ENCODE data around the gene KDM7A.

KDM7A gene

GRCh38 chr7:140056431-140057142 is 120.2 kb downstream of the KDM7A start:
- DNase-seq (ENCODE audit: low spot score), result no peak

- no peak for DNase-seq (ENCODE audit: low spot score)
Observed at GRCh38 chr7:140055833-140056232, 121.0 kb downstream of the KDM7A start.

DNA sequence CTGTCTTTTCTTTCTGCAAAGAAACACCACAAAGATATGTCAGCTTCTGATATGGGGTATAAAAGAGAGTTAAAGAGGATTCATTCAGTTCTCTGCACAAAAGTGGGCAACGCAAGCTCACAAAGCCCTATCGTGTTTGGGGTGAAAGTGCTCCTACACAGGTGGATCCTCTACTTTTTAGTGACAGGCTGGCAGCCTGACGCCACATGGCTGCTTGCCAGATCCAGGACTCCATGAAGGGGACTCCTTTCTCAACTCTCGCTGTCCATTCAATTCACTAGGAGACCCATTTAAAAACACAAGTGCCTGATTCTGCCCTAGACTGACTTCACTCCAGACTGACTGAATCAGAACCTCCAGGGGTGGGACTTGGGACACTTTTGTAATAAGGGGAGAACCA is 122.0 kb downstream of the KDM7A start:
- DNase-seq (ENCODE audit: low spot score), result no peak

GRCh38 chr7:140053812-140054539 is 122.8 kb downstream of the KDM7A start:
- no peak for DNase-seq (ENCODE audit: low spot score)

DNA sequence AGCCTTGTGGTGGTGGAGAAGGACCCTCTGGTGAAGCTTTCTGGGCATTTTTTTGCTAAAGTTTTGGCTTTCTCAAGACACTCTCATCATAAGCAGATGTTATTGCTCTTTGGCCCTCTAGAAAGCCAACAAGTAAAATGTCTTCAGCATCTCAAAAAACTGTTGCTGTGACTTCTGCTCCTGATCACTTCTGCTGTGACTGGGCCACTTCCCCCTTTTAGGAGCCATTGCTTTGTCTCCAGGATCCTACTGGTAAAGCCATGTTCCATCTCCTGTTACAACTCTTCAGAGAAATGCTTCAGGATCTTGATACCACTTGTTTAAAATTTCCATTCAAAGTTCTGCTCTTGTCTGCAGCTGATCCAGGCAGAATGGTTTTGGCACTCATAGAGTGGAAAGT is 125.0 kb downstream of the KDM7A start:
- DNase-seq (ENCODE audit: low spot score), result no peak

DNA sequence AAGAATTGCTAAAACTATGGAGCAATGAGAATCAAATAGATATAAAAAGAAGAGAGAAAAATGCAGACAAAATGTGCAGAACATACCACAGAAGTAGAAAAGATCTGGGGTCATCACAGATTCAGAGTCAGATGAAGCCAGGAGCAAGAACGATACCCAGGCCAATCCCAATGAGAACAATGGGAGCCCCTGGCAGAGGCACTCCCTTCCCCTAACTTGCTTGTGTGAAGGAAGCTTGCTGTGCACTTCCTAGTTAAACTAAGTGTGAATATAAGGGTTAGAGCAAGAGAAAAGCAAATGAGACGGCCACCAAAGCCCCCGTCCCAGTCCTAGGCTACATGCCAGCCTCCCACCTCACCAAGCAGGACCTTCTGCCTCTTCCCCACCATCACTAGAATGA is 126.7 kb downstream of the KDM7A start:
- DNase-seq (ENCODE audit: low spot score), result no peak

DNA sequence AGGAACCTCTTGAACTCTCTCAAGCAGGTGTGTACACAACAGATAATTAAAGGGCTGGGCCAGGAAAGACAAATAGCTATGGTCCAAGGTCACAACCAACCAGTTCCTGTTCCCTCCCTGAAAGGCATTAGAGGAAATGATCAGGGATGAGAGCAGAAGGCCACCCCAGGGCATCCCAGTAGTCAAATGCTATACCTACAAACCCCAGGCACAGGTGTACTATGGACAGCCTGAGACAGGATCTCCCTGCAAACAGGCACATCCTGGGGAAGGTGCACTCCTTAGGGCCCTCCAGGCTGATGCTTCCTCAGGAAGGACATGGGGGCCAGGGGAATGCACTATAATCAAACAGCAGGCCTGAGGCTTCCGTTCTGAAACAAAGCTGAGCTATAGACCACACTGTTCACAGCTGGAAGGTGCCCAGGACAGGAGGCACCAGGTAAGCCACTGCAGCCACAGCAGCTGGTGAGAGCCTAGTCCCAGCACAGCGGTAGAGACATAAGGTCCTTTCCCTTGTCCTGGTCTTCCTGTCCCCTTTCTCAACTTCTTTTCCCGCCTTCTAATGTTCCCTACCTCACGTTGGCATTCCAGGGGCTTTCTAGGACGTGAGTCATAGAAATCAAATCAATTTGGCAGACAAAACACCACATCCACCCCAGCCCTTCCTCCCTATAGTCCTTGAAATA is 127.3 kb downstream of the KDM7A start:
- DNase-seq (ENCODE audit: low spot score), result no peak

- DNase-seq (ENCODE audit: low spot score), result no peak
Observed at GRCh38 chr7:140048989-140049338, 127.8 kb downstream of the KDM7A start.

- no peak for DNase-seq (ENCODE audit: low spot score)
Observed at GRCh38 chr7:140048138-140048537, 128.6 kb downstream of the KDM7A start.

GRCh38 chr7:140047197-140047596 is 129.6 kb downstream of the KDM7A start:
- DNase-seq (ENCODE audit: low spot score), result no peak

DNA sequence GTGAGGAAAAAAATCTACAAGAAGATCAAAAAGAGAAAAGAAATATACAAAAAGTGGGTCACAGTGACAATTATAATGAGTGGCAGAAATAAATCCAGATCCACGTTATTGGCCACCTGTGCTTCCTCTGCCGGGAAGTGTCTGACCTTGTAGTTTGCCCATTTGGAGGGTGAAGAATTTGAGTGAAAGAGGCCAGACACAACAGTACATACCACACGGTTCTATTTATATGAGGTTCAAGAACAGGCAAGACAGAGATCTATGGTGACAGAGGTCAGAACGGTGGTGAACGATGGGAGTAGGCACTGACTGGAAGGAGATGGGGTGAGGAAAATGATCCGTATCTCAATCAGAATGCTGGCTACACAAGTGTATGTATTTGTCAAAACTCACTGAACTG is 131.1 kb downstream of the KDM7A start:
- DNase-seq (ENCODE audit: low spot score), result no peak

DNA sequence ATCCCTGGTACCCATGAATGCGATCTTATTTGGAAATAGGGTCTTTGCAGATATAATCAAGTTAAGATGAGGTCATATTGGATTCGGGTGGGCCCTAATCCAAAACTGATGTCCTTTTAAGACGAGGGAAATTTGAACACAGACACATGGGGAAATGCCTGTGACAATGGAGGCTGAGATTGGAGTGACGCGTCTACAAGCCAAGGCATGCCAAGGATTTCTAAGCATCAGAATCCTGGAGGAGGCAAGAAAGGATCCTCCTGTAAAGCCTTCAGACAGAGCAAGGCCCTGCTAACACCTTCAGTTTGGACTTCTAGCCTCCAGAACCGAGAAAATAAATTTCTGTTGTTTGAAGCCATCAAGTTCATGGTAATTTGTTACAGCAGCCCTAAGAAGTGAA is 132.5 kb downstream of the KDM7A start:
- DNase-seq (ENCODE audit: low spot score), result no peak

DNA sequence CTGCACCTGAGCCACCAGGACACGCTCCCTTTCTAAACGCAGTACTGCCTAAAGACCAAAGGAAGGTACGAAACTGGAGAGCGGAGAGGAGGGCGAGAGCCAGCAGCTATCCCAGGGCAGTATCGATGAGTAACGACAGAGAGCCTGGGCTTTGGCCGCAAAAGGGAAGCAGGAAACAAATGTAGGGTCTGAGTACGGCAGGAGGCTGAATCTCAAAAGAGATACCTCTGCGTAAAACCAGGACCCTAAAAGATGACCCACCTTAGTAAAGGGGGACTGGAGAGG is 134.5 kb downstream of the KDM7A start:
- DNase-seq (ENCODE audit: low spot score), result no peak

DNA sequence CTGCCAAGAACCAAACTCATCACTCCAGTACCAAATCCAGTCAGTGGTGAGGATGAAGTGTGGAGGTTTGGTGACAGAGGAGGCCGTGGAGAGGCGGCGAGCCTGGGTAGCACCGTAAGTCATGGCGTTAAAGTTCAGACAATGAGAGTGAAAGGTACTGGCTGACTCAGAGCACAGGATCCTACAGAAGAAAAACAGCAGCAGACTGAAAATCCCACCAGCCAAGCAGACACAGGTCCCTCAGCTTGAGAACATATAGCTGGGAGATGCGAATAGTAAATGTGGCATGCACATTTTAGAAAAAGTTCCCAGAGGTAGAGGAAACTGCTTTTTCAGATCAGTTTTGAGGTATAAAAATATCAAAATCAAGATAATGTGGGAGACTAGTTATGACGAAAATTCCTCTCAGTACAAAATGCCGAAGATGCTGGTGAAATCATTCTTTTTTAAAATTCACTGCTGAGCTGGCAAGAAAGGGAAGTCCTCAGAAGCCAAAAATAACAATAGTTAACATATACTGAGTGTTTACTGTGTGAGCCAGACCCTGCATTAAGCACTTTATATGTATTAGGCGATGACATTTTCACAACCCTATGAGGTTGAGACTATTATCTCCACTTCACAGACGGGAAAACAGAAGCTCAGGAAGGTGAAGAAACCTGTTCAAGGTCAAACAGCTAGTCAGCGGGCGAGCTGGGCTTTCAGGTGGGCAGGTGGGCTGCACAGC is 135.0 kb downstream of the KDM7A start:
- DNase-seq (ENCODE audit: low spot score), result no peak

- no peak for DNase-seq (ENCODE audit: low spot score)
Observed at GRCh38 chr7:140039896-140040295, 136.9 kb downstream of the KDM7A start.

DNA sequence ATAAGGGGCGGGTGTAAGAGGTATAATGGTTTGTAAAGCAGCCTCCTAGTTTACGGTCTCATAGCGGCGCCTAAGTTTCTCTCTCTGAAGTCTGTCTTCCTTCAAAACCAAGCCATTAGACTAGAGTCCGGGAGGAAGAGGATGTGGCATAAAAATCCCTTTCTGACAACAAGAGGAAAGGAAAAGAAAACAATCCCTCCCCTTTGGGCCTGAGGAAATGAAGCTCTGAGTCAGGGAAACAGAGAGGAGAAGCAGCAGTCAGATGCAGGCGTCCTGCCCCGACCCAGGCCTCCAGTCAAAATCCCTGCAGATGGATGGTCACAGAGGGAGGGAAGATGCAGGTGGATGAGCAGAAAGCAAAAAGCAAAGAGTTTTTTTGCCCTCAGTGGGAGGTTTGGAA is 137.7 kb downstream of the KDM7A start:
- no peak for DNase-seq (ENCODE audit: low spot score)

DNA sequence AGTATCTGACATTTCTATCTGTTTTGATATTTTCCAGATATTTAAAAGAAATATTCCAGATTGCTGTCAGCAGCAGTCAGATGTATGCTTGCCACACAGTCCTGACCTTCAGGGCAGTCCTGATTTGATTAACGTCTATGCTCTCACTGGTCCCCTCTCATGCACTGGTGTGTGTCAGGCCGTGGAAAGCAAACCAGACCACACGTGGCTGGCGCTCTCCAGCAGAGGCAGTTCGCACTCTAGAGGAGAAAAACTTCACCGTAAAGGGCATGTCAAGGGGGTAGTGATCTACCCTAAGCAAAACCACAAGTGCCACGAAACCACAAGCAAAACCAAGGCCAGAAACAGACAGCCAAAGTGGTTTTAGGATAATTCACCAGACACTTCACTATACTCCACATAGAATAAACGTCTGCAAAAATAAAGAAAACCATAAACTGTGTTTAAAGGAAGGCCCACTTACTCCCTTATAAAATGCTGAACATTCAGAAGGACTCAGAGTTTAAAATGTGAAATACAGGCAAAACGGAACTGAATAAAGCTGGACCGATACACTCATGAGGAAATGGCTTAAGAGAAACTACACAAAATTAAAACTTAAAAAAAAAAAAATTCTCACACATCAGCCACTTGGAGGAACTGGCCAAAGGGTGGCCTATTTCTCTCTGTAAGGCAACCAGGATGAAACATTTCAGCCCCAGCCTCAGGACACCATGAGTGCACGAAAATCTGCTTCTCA is 140.4 kb downstream of the KDM7A start:
- no peak for DNase-seq (ENCODE audit: low spot score)

- DNase-seq (ENCODE audit: low spot score), result no peak
Observed at GRCh38 chr7:140035400-140036223, 141.2 kb downstream of the KDM7A start.

Data from hematopoietic multipotent progenitor cell treated with erythropoietin and hydrocortisone succinate and interleukin-3 and kit ligand, for 15 days (in vitro differentiated cells).